IMR-90 (cell line): ENCODE measurements around the gene KATNIP. TPM values are rescaled to one million over a fixed set of nuclear protein-coding genes. Genes with fewer than 3 reads are reported as not detected.

Experiments
- ATAC-seq: fragments of 200-7000 bp; cut with Tn5 transposase; 2 replicates; pipeline ENCODE4 v1.9.1; 2020; ENCODE audit warnings: low read depth, mild to moderate bottlenecking, moderate library complexity
- BruUV-seq: library from RNA; stranded (reverse); fragments of 400-500 nt; replicated peaks from 2 replicates; lab custom pipeline; 2021; lab: Mats Ljungman, UMichigan
- CTCF ChIA-PET: fragments of 300-600 bp; formaldehyde crosslinking; extraction: SDS; loops from one replicate; lab custom pipeline; 2021; ENCODE audit warnings: antibody characterized with exemption; lab: Yijun Ruan, JAX
- POLR2A ChIA-PET: fragments of 300-600 bp; sonication (Branson Sonifier 250); formaldehyde crosslinking; loops from one replicate; lab custom pipeline; 2022; ENCODE audit warnings: antibody characterized with exemption; ENCODE audit not compliant: unreplicated experiment; lab: Charles Lee
- DNase-seq: peaks from one replicate; pipeline ENCODE4 v3.0.0; 2013
- H2AFZ ChIP-seq: replicated peaks from 2 replicates; pipeline ENCODE3; 2013; ENCODE audit warnings: low read length, mild to moderate bottlenecking; ENCODE audit not compliant: poor library complexity
- H2AK5ac ChIP-seq: 2 replicates; pipeline ENCODE4 v1.6.1; 2013; ENCODE audit warnings: low read depth, low read length, inconsistent platforms
- H2AK9ac ChIP-seq: replicated peaks from 2 replicates; pipeline ENCODE3; 2013; ENCODE audit warnings: mild to moderate bottlenecking, low read depth, low read length, moderate library complexity; ENCODE audit not compliant: poor library complexity
- H2BK120ac ChIP-seq: 2 replicates; pipeline ENCODE4 v1.6.1; 2013; ENCODE audit warnings: low read depth, low read length, inconsistent platforms
- H2BK15ac ChIP-seq: 3 replicates; pipeline ENCODE4 v1.6.1; 2013; ENCODE audit warnings: low read depth, low read length, inconsistent platforms
- H2BK20ac ChIP-seq: 2 replicates; pipeline ENCODE4 v1.6.1; 2013; ENCODE audit warnings: low read depth, mild to moderate bottlenecking, inconsistent platforms, low read length, moderate library complexity
- H2BK5ac ChIP-seq: 2 replicates; pipeline ENCODE4 v1.6.1; 2013; ENCODE audit warnings: mild to moderate bottlenecking, low read depth, low read length, inconsistent platforms; ENCODE audit not compliant: poor library complexity, severe bottlenecking
- H3K14ac ChIP-seq: replicated peaks from 2 replicates; pipeline ENCODE4 v1.6.1; 2013; ENCODE audit warnings: low read depth, low read length, inconsistent platforms
- H3K18ac ChIP-seq: 2 replicates; pipeline ENCODE4 v1.6.1; 2013; ENCODE audit warnings: low read depth, low read length, control low read depth
- H3K23ac ChIP-seq: 2 replicates; pipeline ENCODE4 v1.6.1; 2013; ENCODE audit warnings: low read depth, low read length, inconsistent platforms
- H3K27ac ChIP-seq: 2 replicates; pipeline ENCODE4 v1.5.1; 2013; ENCODE audit warnings: mild to moderate bottlenecking, control low read depth, low read length; ENCODE audit not compliant: insufficient read depth
- H3K27me3 ChIP-seq: 2 replicates; pipeline ENCODE4 v1.6.1; 2013; ENCODE audit warnings: low read length; ENCODE audit not compliant: control insufficient read depth, insufficient read depth
- H3K36me3 ChIP-seq: 2 replicates; pipeline ENCODE4 v1.6.1; 2013; ENCODE audit warnings: low read length, mixed read lengths; ENCODE audit not compliant: control insufficient read depth, insufficient read depth
- H3K4ac ChIP-seq: 2 replicates; pipeline ENCODE4 v1.6.1; 2013; ENCODE audit warnings: low read depth, low read length, inconsistent platforms
- H3K4me1 ChIP-seq: 2 replicates; pipeline ENCODE4 v1.6.1; 2013; ENCODE audit warnings: low read length, mixed read lengths; ENCODE audit not compliant: control insufficient read depth, insufficient read depth
- H3K4me2 ChIP-seq: 2 replicates; pipeline ENCODE4 v1.6.1; 2013; ENCODE audit warnings: low read depth, mild to moderate bottlenecking, control low read depth, low read length, moderate library complexity
- H3K4me3 ChIP-seq: 2 replicates; pipeline ENCODE4 v1.5.1; 2013; ENCODE audit warnings: low read depth, mild to moderate bottlenecking, control low read depth, low read length, moderate library complexity; ENCODE audit not compliant: insufficient read depth
- H3K56ac ChIP-seq: 2 replicates; pipeline ENCODE4 v1.6.1; 2013; ENCODE audit warnings: low read length, inconsistent platforms; ENCODE audit not compliant: insufficient read depth; ENCODE audit errors: extremely low read depth
- H3K79me1 ChIP-seq, 2 experiments: 2 replicates each; pipeline ENCODE4 v1.6.1; 2013; ENCODE audit warnings: low read length in 2 of 2, inconsistent platforms in 1 of 2, low read depth in 1 of 2
- H3K9ac ChIP-seq: 2 replicates; pipeline ENCODE4 v1.6.1; 2013; ENCODE audit warnings: low read depth, low read length, control low read depth
- H3K9me1 ChIP-seq: 2 replicates; pipeline ENCODE4 v1.6.1; 2013; ENCODE audit warnings: low read length, inconsistent platforms; ENCODE audit not compliant: insufficient read depth
- H3K9me3 ChIP-seq: 2 replicates; pipeline ENCODE4 v1.6.1; 2013; ENCODE audit warnings: low read length; ENCODE audit not compliant: control insufficient read depth, insufficient read depth
- H4K20me1 ChIP-seq: 2 replicates; pipeline ENCODE4 v1.6.1; 2013; ENCODE audit warnings: low read length, inconsistent platforms; ENCODE audit not compliant: insufficient read depth
- H4K5ac ChIP-seq: 2 replicates; pipeline ENCODE4 v1.6.1; 2013; ENCODE audit warnings: mild to moderate bottlenecking, low read depth, low read length, control low read depth
- H4K8ac ChIP-seq, 2 experiments: 2 replicates each; pipeline ENCODE4 v1.6.1; 2013; ENCODE audit warnings: low read depth in 2 of 2, low read length in 2 of 2, control low read depth in 1 of 2, inconsistent platforms in 1 of 2
- H4K91ac ChIP-seq: 2 replicates; pipeline ENCODE4 v1.6.1; 2013; ENCODE audit warnings: low read depth, low read length, inconsistent platforms; ENCODE audit not compliant: insufficient read depth
- BHLHE40 ChIP-seq: fragments of 150-350 bp; IDR thresholded peaks from 2 replicates; pipeline ENCODE4 v1.6.1; 2016; ENCODE audit warnings: mild to moderate bottlenecking, low read depth, low read length
- CEBPB ChIP-seq: IDR thresholded peaks from 2 replicates; pipeline ENCODE4 v1.6.1; 2012; ENCODE audit warnings: low read depth, low read length, improper control_type of control experiment
- CHD1 ChIP-seq: IDR thresholded peaks from 2 replicates; pipeline ENCODE4 v1.6.1; 2012; ENCODE audit warnings: low read depth, low read length, improper control_type of control experiment
- CTCF ChIP-seq: conservative IDR thresholded peaks from 2 replicates; pipeline ENCODE4 v1.5.1; 2012; ENCODE audit warnings: mild to moderate bottlenecking, low read depth, low read length, improper control_type of control experiment
- MAFK ChIP-seq: IDR thresholded peaks from 2 replicates; pipeline ENCODE4 v1.6.1; 2012; ENCODE audit warnings: low read depth, low read length, improper control_type of control experiment
- NFE2L2 ChIP-seq: fragments of 150-350 bp; IDR thresholded peaks from 2 replicates; pipeline ENCODE4 v1.6.1; 2016; ENCODE audit warnings: low read depth, mild to moderate bottlenecking, low read length
- POLR2A ChIP-seq: IDR thresholded peaks from 2 replicates; pipeline ENCODE4 v1.6.1; 2012; ENCODE audit warnings: mild to moderate bottlenecking, low read depth, low read length
- RAD21 ChIP-seq: IDR thresholded peaks from 2 replicates; pipeline ENCODE4 v1.6.1; 2012; ENCODE audit warnings: low read length, improper control_type of control experiment
- RCOR1 ChIP-seq: IDR thresholded peaks from 2 replicates; pipeline ENCODE4 v1.6.1; 2012; ENCODE audit warnings: mild to moderate bottlenecking, low read length, improper control_type of control experiment; ENCODE audit not compliant: insufficient replicate concordance
- RFX5 ChIP-seq: IDR thresholded peaks from 2 replicates; pipeline ENCODE4 v1.8.0; 2012; ENCODE audit warnings: low read depth, mild to moderate bottlenecking, low read length, moderate library complexity
- SMC3 ChIP-seq: fragments of 150-350 bp; IDR thresholded peaks from 2 replicates; pipeline ENCODE4 v1.6.1; 2016; ENCODE audit warnings: low read depth, mild to moderate bottlenecking, antibody characterized with exemption, low read length, moderate library complexity
- WGBS, 2 experiments: methylation state at CpG; one replicate each; pipeline versions ENCODE4 v1.1.5 to v1.1.7; 2013; ENCODE audit warnings: missing lambda C conversion rate in 2 of 2; ENCODE audit not compliant: insufficient read length in 1 of 2; ENCODE audit errors: extremely low coverage in 2 of 2; 5-methylcytosine and 5-hydroxymethylcytosine counted together
- dilution Hi-C: fragments of 300-500 bp; cut with HindIII; formaldehyde crosslinking; loops from one replicate; pipeline ENCODE4 v1.14.3; 2018; ENCODE audit warnings: low sequenced_read_pairs; ENCODE audit not compliant: unreplicated experiment
- in situ Hi-C: fragments of 300-500 bp; cut with MboI; formaldehyde crosslinking; loops from 3 replicates; pipeline ENCODE4 v1.14.3; 2019; ENCODE audit warnings: low sequenced_read_pairs, inconsistent platforms, mixed read lengths
- intact Hi-C: fragments of 100-400 bp; cut with micrococcal nuclease; formaldehyde crosslinking; loops from 2 replicates; pipeline ENCODE4 v1.10.0; 2022
- polyA plus RNA-seq, 3 experiments: library from polyadenylated mRNA; depleted of rRNA; stranded (reverse); fragments of >200 nt; gene quantifications; 2 replicates each; pipeline ENCODE4 v1.2.3, GENCODE V29; 2012; ENCODE audit warnings: low replicate concordance in 1 of 3
- total RNA-seq: library from RNA; depleted of rRNA; stranded (reverse); fragments of >200 nt; gene quantifications from 2 replicates; pipeline ENCODE4 v1.2.3, GENCODE V29; 2012

The KATNIP gene
- total and polyA plus RNA-seq, 2 of the 4 experiments (the other 2 are of a cell fraction) = 16.7 to 18.6 TPM

GRCh38 chr16:27518226-27518625 lies 31.7 kb upstream of the KATNIP start:
- Histone ChIP-seq H2AK9ac (no peak overlapping the region), H3K79me1 (peaks cover 9 to 31% of the 10 kb centered on the region in 2 experiments; a peak in 3 of 4 replicates), H2AFZ (no peak overlapping the region), H3K27me3 (no peaks in the 10 kb centered on the region), H2BK15ac (no peak overlapping the region), H2BK20ac (no peak overlapping the region), H4K5ac (no peak overlapping the region), H4K20me1 (peaks cover 19% of the 10 kb centered on the region), H3K4me1 (peaks cover 8% of the 10 kb centered on the region), H4K8ac (no peak overlapping the region), H3K14ac (no peak overlapping the region), H2AK5ac (no peak overlapping the region), H3K27ac (no peak overlapping the region), H3K9me1 (peaks cover 21% of the 10 kb centered on the region), H3K9me3 (no peaks in the 10 kb centered on the region), H3K36me3 (peaks cover 47% of the 10 kb centered on the region), H2BK5ac (no peak overlapping the region), H3K9ac (no peak overlapping the region), H3K56ac (no peak overlapping the region), H2BK120ac (no peak overlapping the region), H3K18ac (no peak overlapping the region), H3K4me3 (no peak overlapping the region), H4K91ac (no peak overlapping the region), H3K4ac (no peak overlapping the region), H3K23ac (no peak overlapping the region), H3K4me2 (no peak overlapping the region)
- DNase-seq (no peak), ATAC-seq (no peak)
- CTCF ChIA-PET = no interaction called here
- dilution Hi-C loops (no loop called here), intact Hi-C loops (no loop called here), in situ Hi-C loops (no loop called here)
- WGBS, 2 experiments = no CpG with 5 or more reads among the region's 4 CpGs
- TF ChIP-seq POLR2A (no peak), SMC3 (no peak), BHLHE40 (no peak), RCOR1 (no peak), CEBPB (no peak), CHD1 (no peak), MAFK (no peak), RAD21 (no peak), NFE2L2 (no peak), CTCF (no peak), RFX5 (no peak)
- POLR2A ChIA-PET = no interaction called here
- no TSS peak for BruUV-seq
